Gastroesophageal sphincter (tissue), 4 donors: ENCODE measurements around the gene CDK5R2. TPM values are rescaled to one million over a fixed set of nuclear protein-coding genes. Genes with fewer than 3 reads are reported as not detected.

Source experiments
- ATAC-seq: fragments of 150-250 bp; one replicate; pipeline ENCODE4 v1.9.1; 2016; ENCODE audit warnings: mild to moderate bottlenecking, moderate library complexity
- H3K27ac ChIP-seq, 4 donors: fragments of 200-600 bp; sonication (generic) in 3 of 4; 1 replicate in 3 of 4; 2 replicates in 1 of 4; pipeline ENCODE4 v1.5.1; 2016 to 2019
- H3K27me3 ChIP-seq: fragments of 200-600 bp; sonication (generic); one replicate; pipeline ENCODE4 v1.5.1; 2019
- H3K36me3 ChIP-seq, 2 donors: fragments of 200-600 bp; sonication (generic); one replicate each; pipeline ENCODE4 v1.5.1; 2019; ENCODE audit warnings: control low read depth in 1 of 2
- H3K4me1 ChIP-seq, 3 donors: fragments of 200-600 bp; sonication (generic); 1 replicate in 2 of 3; 2 replicates in 1 of 3; pipeline ENCODE4 v1.5.1; 2016 to 2019; ENCODE audit warnings: control low read depth in 2 of 3
- H3K4me3 ChIP-seq, 2 donors: fragments of 200-600 bp; sonication (generic); one replicate each; pipeline ENCODE4 v1.5.1; 2019; ENCODE audit warnings: mild to moderate bottlenecking in 1 of 2, moderate library complexity in 1 of 2
- H3K9me3 ChIP-seq, 3 donors: fragments of 200-600 bp; sonication (generic); one replicate each; pipeline ENCODE4 v1.5.1; 2017 to 2019; ENCODE audit warnings: control low read depth in 2 of 3
- CTCF ChIP-seq, 4 experiments: fragments of 200-600 bp in 2 of 4; fragments of 450-650 bp in 2 of 4; sonication (generic) in 1 of 4; IDR thresholded peaks; one replicate each; pipeline ENCODE4 v1.5.1; 2017 to 2019; ENCODE audit warnings: antibody characterized with exemption in 4 of 4, mild to moderate bottlenecking in 2 of 4, moderate library complexity in 2 of 4
- EP300 ChIP-seq: sonication (generic); formaldehyde crosslinking; IDR thresholded peaks from one replicate; pipeline ENCODE4 v1.6.1; 2017; ENCODE audit warnings: antibody characterized with exemption, mild to moderate bottlenecking
- POLR2A ChIP-seq, 2 donors: fragments of 450-650 bp; IDR thresholded peaks; one replicate each; pipeline ENCODE4 v1.6.1; 2017; ENCODE audit warnings: antibody characterized with exemption in 2 of 2, mild to moderate bottlenecking in 2 of 2, moderate library complexity in 1 of 2
- POLR2AphosphoS5 ChIP-seq: sonication (generic); formaldehyde crosslinking; IDR thresholded peaks from one replicate; pipeline ENCODE4 v1.6.1; 2017; ENCODE audit warnings: antibody characterized with exemption
- WGBS, 2 donors: methylation state at CpG; one replicate each; pipeline ENCODE4 v1.1.5; 2018; ENCODE audit warnings: low coverage in 1 of 2; 5-methylcytosine and 5-hydroxymethylcytosine counted together
- total RNA-seq, 4 donors: library from RNA; depleted of rRNA; stranded (reverse); fragments of >200 nt; gene quantifications; one replicate each; pipeline ENCODE4 v1.1.0, GENCODE V29; 2016

The CDK5R2 gene
- total RNA-seq, 4 donors from 2014 or later = 0.27 to 0.35 TPM; not detected in 2

- ATAC-seq = no peak
- Histone ChIP-seq H3K36me3 (no peaks in the 10 kb centered on the region), H3K4me3 (no peak overlapping the region), H3K4me1 (peaks cover 0 to 31% (median 21%) of the 10 kb centered on the region in 3 donors), H3K27ac (no peak overlapping the region), H3K27me3 (peaks cover 100% of the 10 kb centered on the region), H3K9me3 (no peaks in the 10 kb centered on the region)
- TF ChIP-seq POLR2AphosphoS5 = no peak
- TF ChIP-seq CTCF (IDR thresholded peaks at IDR 0.05) = no peak
- no peak for TF ChIP-seq POLR2A (IDR thresholded peaks at IDR 0.05)
- no peak for TF ChIP-seq EP300
- WGBS, 2 donors = no CpG with 5 or more reads among the region's 7 CpGs
Observed at GRCh38 chr2:218992196-218992595, 32.7 kb downstream of the CDK5R2 start.

GRCh38 chr2:218992703-218993344 lies 33.4 kb downstream of the CDK5R2 start:
- Histone ChIP-seq H3K4me1 (peaks cover 0 to 31% (median 21%) of the 10 kb centered on the region in 3 donors), H3K9me3 (no peaks in the 10 kb centered on the region), H3K36me3 (no peaks in the 10 kb centered on the region), H3K27ac (no peak overlapping the region), H3K4me3 (peak overlapping the region; percentile 13 to 49), H3K27me3 (peaks cover 100% of the 10 kb centered on the region)
- WGBS, 2 donors = 0% methylated on average over 3 of the region's 44 CpGs; no CpG with 5 or more reads in 1 of the 2 donors
- no peak for ATAC-seq
- TF ChIP-seq POLR2AphosphoS5 (no peak), CTCF (IDR thresholded peaks at IDR 0.05) (no peak), EP300 (no peak), POLR2A (IDR thresholded peaks at IDR 0.05) (no peak)

GRCh38 chr2:218993345-218994315 lies 34.2 kb downstream of the CDK5R2 start, which contains the start of gene CRYBA2:
CRYBA2 (minus strand) TSS chr2:218993422; CDS start chr2:218993176, 246 bp downstream.
- WGBS, 2 donors = 22% methylated on average over 3 of the region's 88 CpGs; no CpG with 5 or more reads in 1 of the 2 donors
- TF ChIP-seq POLR2AphosphoS5 (no peak), EP300 (no peak), POLR2A (IDR thresholded peaks at IDR 0.05) (no peak), CTCF (IDR thresholded peaks at IDR 0.05) (no peak)
- Histone ChIP-seq H3K36me3 (no peaks in the 10 kb centered on the region), H3K4me1 (peaks cover 0 to 31% (median 21%) of the 10 kb centered on the region in 3 donors), H3K27ac (no peak within 1 kb of the TSS), H3K4me3 (peak within 1 kb of the TSS; percentile 13 to 49), H3K27me3 (peaks cover 98% of the 10 kb centered on the region), H3K9me3 (no peaks in the 10 kb centered on the region)
- ATAC-seq = no peak

- no peak for ATAC-seq
- H3K27me3 ChIP-seq = peaks cover 98% of the 10 kb centered on the region
- WGBS, 2 donors = 16 to 18% methylated on average over 5 to 8 of the region's 8 CpGs
- no peak for TF ChIP-seq EP300
- no peak for TF ChIP-seq POLR2AphosphoS5
- TF ChIP-seq POLR2A (IDR thresholded peaks at IDR 0.05) = no peak
- no peak for TF ChIP-seq CTCF (IDR thresholded peaks at IDR 0.05)
- no peaks in the 10 kb centered on the region for H3K36me3 ChIP-seq
- H3K27ac ChIP-seq = no peak overlapping the region
- H3K4me3 ChIP-seq = no peak overlapping the region
- H3K4me1 ChIP-seq = peaks cover 0 to 31% (median 21%) of the 10 kb centered on the region in 3 donors
- H3K9me3 ChIP-seq = no peaks in the 10 kb centered on the region
Observed at GRCh38 chr2:218995561-218995960, 36.1 kb downstream of the CDK5R2 start.
